Endothelial cell of umbilical vein (primary cell): ENCODE measurements around the gene CORO2B. TPM values are rescaled to one million over a fixed set of nuclear protein-coding genes. Genes with fewer than 3 reads are reported as not detected.

Experiments used
- BruUV-seq: library from RNA; stranded (reverse); fragments of 400-500 nt; replicated peaks from 2 replicates; lab custom pipeline; 2021; lab: Mats Ljungman, UMichigan
- CTCF ChIA-PET: fragments of 300-600, 350-600 bp; sonication (Branson Sonifier 250); formaldehyde crosslinking; loops from one replicate; lab custom pipeline; 2021; ENCODE audit warnings: antibody characterized with exemption, inconsistent platforms; lab: Charles Lee
- POLR2A ChIA-PET: fragments of 300-600, 350-600 bp; sonication (Branson Sonifier 250); formaldehyde crosslinking; loops from one replicate; lab custom pipeline; 2021; ENCODE audit warnings: antibody characterized with exemption, inconsistent platforms; lab: Charles Lee
- DNase-seq: peaks from one replicate; pipeline ENCODE4 v3.0.0-alpha.2; 2011; ENCODE audit warnings: low read depth, low spot score
- FAIRE-seq: peaks from 2 replicates; lab custom pipeline; 2011; peaks lifted over from hg19 to GRCh38; lab: Jason Lieb, UNC
- H2AFZ ChIP-seq: 2 replicates; pipeline ENCODE4 v1.6.0; 2012; ENCODE audit warnings: low read depth, low read length, control low read depth, inconsistent platforms
- H3K27ac ChIP-seq: 2 replicates; pipeline ENCODE4 v1.5.1; 2011; ENCODE audit warnings: low read depth, mild to moderate bottlenecking, control low read depth, low read length, moderate library complexity; ENCODE audit not compliant: insufficient read depth
- H3K27me3 ChIP-seq, 2 experiments: 2 replicates each; pipeline versions ENCODE4 v1.6.0 to v1.6.1; 2011; ENCODE audit warnings: low read length in 2 of 2, mixed read lengths in 1 of 2; ENCODE audit not compliant: control insufficient read depth in 2 of 2, insufficient read depth in 2 of 2
- H3K36me3 ChIP-seq, 2 experiments: 2 replicates in 1 of 2; 3 replicates in 1 of 2; pipeline ENCODE4 v1.5.1; 2011; ENCODE audit warnings: low read length in 2 of 2, mild to moderate bottlenecking in 1 of 2, moderate library complexity in 1 of 2; ENCODE audit not compliant: control insufficient read depth in 2 of 2, insufficient read depth in 2 of 2; ENCODE audit errors: extremely low read depth in 1 of 2
- H3K4me1 ChIP-seq: 3 replicates; pipeline ENCODE4 v1.5.1; 2011; ENCODE audit warnings: mild to moderate bottlenecking, low read length; ENCODE audit not compliant: control insufficient read depth, insufficient read depth; ENCODE audit errors: extremely low read depth
- H3K4me2 ChIP-seq: 2 replicates; pipeline ENCODE4 v1.6.1; 2011; ENCODE audit warnings: low read length, control low read depth, mixed read lengths; ENCODE audit not compliant: insufficient read depth
- H3K4me3 ChIP-seq, 3 experiments: fragments of 200-600 bp in 1 of 3; sonication (generic), shearing (Covaris generic) in 1 of 3; replicated peaks in 1 of 3; 2 replicates each; pipeline ENCODE4 v1.5.1; 2011 to 2016; ENCODE audit warnings: control low read depth in 3 of 3, low read length in 3 of 3, mild to moderate bottlenecking in 2 of 3, inconsistent platforms in 1 of 3, low read depth in 1 of 3, moderate library complexity in 1 of 3; ENCODE audit not compliant: insufficient read depth in 1 of 3
- H3K79me2 ChIP-seq: 2 replicates; pipeline ENCODE4 v1.6.0; 2012; ENCODE audit warnings: low read length, inconsistent platforms; ENCODE audit not compliant: control insufficient read depth, insufficient read depth
- H3K9ac ChIP-seq: replicated peaks from 2 replicates; pipeline ENCODE3; 2011; ENCODE audit warnings: low read length, control low read depth; ENCODE audit not compliant: insufficient read depth; ENCODE audit errors: extremely low read depth
- H3K9me1 ChIP-seq: replicated peaks from 3 replicates; pipeline ENCODE4 v1.6.0; 2011; ENCODE audit warnings: mild to moderate bottlenecking, low read length; ENCODE audit not compliant: control insufficient read depth, insufficient read depth; ENCODE audit errors: extremely low read depth
- H3K9me3 ChIP-seq: replicated peaks from 2 replicates; pipeline ENCODE4 v1.5.1; 2012; ENCODE audit warnings: low read length, inconsistent platforms; ENCODE audit not compliant: control insufficient read depth, insufficient read depth
- H4K20me1 ChIP-seq: replicated peaks from 2 replicates; pipeline ENCODE3; 2011; ENCODE audit warnings: mild to moderate bottlenecking, low read length; ENCODE audit not compliant: control insufficient read depth, insufficient read depth; ENCODE audit errors: extremely low read depth
- EZH2 ChIP-seq: IDR thresholded peaks from 2 replicates; pipeline ENCODE4 v1.6.1; 2012; ENCODE audit warnings: borderline replicate concordance, low read depth, mild to moderate bottlenecking, moderate library complexity, low read length, inconsistent platforms; ENCODE audit not compliant: severe bottlenecking
- FOS ChIP-seq: IDR thresholded peaks from 2 replicates; pipeline ENCODE4 v1.6.1; 2011; ENCODE audit warnings: mild to moderate bottlenecking, low read length, moderate library complexity, borderline replicate concordance; ENCODE audit not compliant: insufficient read depth
- GATA2 ChIP-seq: IDR thresholded peaks from 2 replicates; pipeline ENCODE4 v1.7.0; 2011; ENCODE audit warnings: low read depth, mild to moderate bottlenecking, moderate library complexity, mixed read lengths, low read length; ENCODE audit not compliant: insufficient read length, insufficient read depth
- JUN ChIP-seq: IDR thresholded peaks from 2 replicates; pipeline ENCODE4 v1.6.1; 2011; ENCODE audit warnings: borderline replicate concordance, low read depth; ENCODE audit not compliant: insufficient read length, insufficient read depth
- MYC ChIP-seq: IDR thresholded peaks from one replicate; pipeline ENCODE4 v1.6.1; 2011; ENCODE audit warnings: mild to moderate bottlenecking, low read depth, low read length
- POLR2A ChIP-seq: IDR thresholded peaks from 2 replicates; pipeline ENCODE4 v1.6.1; 2012; ENCODE audit warnings: low read depth, mild to moderate bottlenecking, control low read depth, low read length
- POLR2AphosphoS5 ChIP-seq: IDR thresholded peaks from 2 replicates; pipeline ENCODE4 v1.6.1; 2012; ENCODE audit warnings: low read depth, mild to moderate bottlenecking, control low read depth, low read length, moderate library complexity; ENCODE audit not compliant: insufficient read depth
- dilution Hi-C: fragments of 300-500 bp; cut with MboI; formaldehyde crosslinking; loops from one replicate; pipeline ENCODE4 v1.15.0; 2019; ENCODE audit warnings: low sequenced_read_pairs; ENCODE audit not compliant: extremely low pct_ligation_motif_present
- intact Hi-C: fragments of 100-400 bp; cut with micrococcal nuclease; formaldehyde crosslinking; loops from one replicate; pipeline ENCODE4 v1.10.0; 2022
- polyA plus RNA-seq, 4 experiments: library from polyadenylated mRNA; depleted of rRNA in 3 of 4; stranded (reverse) in 3 of 4; unstranded in 1 of 4; fragments of >200 nt; gene quantifications; 2 replicates each; pipeline versions ENCODE4 v1.2.1 to v1.2.3, GENCODE V29; 2011 to 2012; ENCODE audit warnings: missing spikeins in 1 of 4
- total RNA-seq: library from RNA; stranded (reverse); gene quantifications from 2 replicates; pipeline ENCODE4 v1.2.3, GENCODE V29; 2021
- TF ChIP-seq, protein P1 (sequence below): IDR thresholded peaks from 2 replicates; pipeline ENCODE4 v1.6.1; 2011; ENCODE audit not compliant: insufficient read depth, insufficient read length
- TF ChIP-seq, protein P2 (sequence below), 2 donors: IDR thresholded peaks; 1 replicate in 1 of 2; 2 replicates in 1 of 2; pipeline ENCODE4 v1.5.1; 2011; ENCODE audit warnings: low read length in 2 of 2, mild to moderate bottlenecking in 2 of 2, moderate library complexity in 2 of 2, control low read depth in 1 of 2, inconsistent platforms in 1 of 2, low read depth in 1 of 2; ENCODE audit not compliant: insufficient read depth in 1 of 2; ENCODE audit errors: extremely low read depth in 1 of 2

The CORO2B gene
- total and polyA plus RNA-seq, 2 donors (not counting 3 experiments of a cell fraction or from before 2014, with no cell fraction given): 2.4 to 3.7 TPM

DNA sequence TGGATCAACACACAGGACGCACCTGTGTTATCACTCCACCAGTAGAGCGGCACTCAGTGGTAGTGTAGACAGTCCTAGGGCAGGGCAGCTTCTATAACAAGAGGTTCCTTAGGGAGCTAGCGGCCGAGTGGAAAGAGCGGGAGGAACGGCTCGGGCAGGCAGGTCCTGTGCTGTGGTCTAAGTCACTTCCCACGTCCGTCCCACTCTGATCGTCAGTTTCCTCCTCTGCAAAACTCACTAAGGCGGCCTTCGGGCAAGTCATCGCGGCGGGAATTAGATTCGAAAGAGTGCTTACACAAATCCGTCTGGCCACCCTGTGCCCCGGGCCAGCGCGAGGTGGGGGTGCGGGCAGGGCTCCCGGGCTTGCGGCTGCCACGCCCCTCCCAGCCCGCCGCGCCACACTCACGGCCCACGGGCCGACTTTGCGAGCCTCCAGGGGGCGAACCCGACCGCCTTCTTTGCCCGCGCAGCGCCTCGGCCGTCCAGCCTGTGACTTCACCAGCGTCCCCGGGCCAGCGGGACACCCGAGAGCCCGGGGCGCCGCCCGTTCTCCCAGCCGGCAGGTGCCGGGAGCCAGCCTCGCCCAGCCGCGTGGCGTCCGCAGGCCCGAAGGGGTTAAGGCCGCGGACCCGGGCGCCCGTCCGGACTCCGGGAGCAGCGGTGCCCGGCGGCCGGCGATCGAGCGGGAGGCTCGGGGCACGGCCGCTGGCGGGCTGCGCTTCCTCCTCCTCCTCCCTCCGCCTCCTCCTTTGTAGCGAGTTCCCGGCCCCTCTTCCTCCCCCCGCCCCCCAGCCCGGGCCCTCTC lies 416 bp upstream of the CORO2B start:
- Histone ChIP-seq H4K20me1 (no peaks in the 10 kb centered on the region), H3K4me2 (peak overlapping the region; percentile 93), H3K36me3 (no peaks in the 10 kb centered on the region), H2AFZ (peak overlapping the region; percentile 91), H3K4me1 (peaks cover 9% of the 10 kb centered on the region), H3K27ac (no peak overlapping the region), H3K27me3 (peaks cover 19 to 28% of the 10 kb centered on the region in 2 experiments), H3K9me1 (no peaks in the 10 kb centered on the region), H3K79me2 (no peaks in the 10 kb centered on the region), H3K4me3 (peak overlapping the region; percentile 30 to 44 (median 35)), H3K9me3 (no peaks in the 10 kb centered on the region), H3K9ac (peak overlapping the region; percentile 30)
- dilution Hi-C loops: no loop called here
- intact Hi-C loops: loop anchor here (1.0 to 2.0 kb wide), 3 partner anchors 19 to 96 kb away; no protein-coding TSS in a partner anchor
- FAIRE-seq: peak; percentile 59
- POLR2A ChIA-PET: no interaction called here
- peak; percentile 66 for DNase-seq
- BruUV-seq: no TSS peak
- CTCF ChIA-PET: interaction anchor here (1.1 to 2.9 kb wide), 6 partner anchors 18 to 346 kb away, joined by 5 to 24 read pairs (median 8); no protein-coding TSS in a partner anchor
- TF ChIP-seq JUN (no peak), GATA2 (no peak), FOS (no peak), MYC (no peak), POLR2AphosphoS5 (no peak), POLR2A (no peak), EZH2 (peak; percentile 57)
- TF ChIP-seq, protein P1, sequence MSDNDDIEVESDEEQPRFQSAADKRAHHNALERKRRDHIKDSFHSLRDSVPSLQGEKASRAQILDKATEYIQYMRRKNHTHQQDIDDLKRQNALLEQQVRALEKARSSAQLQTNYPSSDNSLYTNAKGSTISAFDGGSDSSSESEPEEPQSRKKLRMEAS: no peak
- TF ChIP-seq, protein P2, sequence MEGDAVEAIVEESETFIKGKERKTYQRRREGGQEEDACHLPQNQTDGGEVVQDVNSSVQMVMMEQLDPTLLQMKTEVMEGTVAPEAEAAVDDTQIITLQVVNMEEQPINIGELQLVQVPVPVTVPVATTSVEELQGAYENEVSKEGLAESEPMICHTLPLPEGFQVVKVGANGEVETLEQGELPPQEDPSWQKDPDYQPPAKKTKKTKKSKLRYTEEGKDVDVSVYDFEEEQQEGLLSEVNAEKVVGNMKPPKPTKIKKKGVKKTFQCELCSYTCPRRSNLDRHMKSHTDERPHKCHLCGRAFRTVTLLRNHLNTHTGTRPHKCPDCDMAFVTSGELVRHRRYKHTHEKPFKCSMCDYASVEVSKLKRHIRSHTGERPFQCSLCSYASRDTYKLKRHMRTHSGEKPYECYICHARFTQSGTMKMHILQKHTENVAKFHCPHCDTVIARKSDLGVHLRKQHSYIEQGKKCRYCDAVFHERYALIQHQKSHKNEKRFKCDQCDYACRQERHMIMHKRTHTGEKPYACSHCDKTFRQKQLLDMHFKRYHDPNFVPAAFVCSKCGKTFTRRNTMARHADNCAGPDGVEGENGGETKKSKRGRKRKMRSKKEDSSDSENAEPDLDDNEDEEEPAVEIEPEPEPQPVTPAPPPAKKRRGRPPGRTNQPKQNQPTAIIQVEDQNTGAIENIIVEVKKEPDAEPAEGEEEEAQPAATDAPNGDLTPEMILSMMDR (IDR thresholded peaks at IDR 0.05; ENCODE audit: extremely low read depth in 1 of 2, insufficient read depth in 1 of 2, low read depth in 1 of 2, low read length in 2 of 2): peak; percentile 25 to 67
